Thyroid gland (tissue), 4 donors: Measurements from ENCODE around the gene HEMK1. TPM values are rescaled to one million over a fixed set of nuclear protein-coding genes. Genes with fewer than 3 reads are reported as not detected.
A peak's percentile ranks its signal among the peaks of the same experiment; 100 is the strongest.

Experiments used
- DNase-seq, 2 donors: peaks; one replicate each; pipeline ENCODE4 v3.0.0-alpha.2; 2019
- H3K27ac ChIP-seq, 3 donors: fragments of 200-600 bp; sonication (generic); 1 replicate in 2 of 3; 2 replicates in 1 of 3; pipeline ENCODE4 v1.5.1; 2016 to 2019; ENCODE audit warnings: mild to moderate bottlenecking in 1 of 3, moderate library complexity in 1 of 3
- H3K27me3 ChIP-seq: fragments of 200-600 bp; sonication (generic); one replicate; pipeline ENCODE4 v1.5.1; 2019
- H3K36me3 ChIP-seq, 2 donors: fragments of 200-600 bp; sonication (generic); one replicate each; pipeline ENCODE4 v1.5.1; 2016 to 2019
- H3K4me1 ChIP-seq, 2 donors: fragments of 200-600 bp; sonication (generic); one replicate each; pipeline ENCODE4 v1.5.1; 2017 to 2019
- H3K4me3 ChIP-seq, 3 donors: fragments of 200-600 bp; sonication (generic); replicated peaks in 1 of 3; 1 replicate in 2 of 3; 2 replicates in 1 of 3; pipeline ENCODE4 v1.5.1; 2016; ENCODE audit warnings: mild to moderate bottlenecking in 1 of 3
- H3K9me3 ChIP-seq: fragments of 200-600 bp; sonication (generic); one replicate; pipeline ENCODE4 v1.5.1; 2017
- CTCF ChIP-seq, 6 experiments: fragments of 200-600 bp in 3 of 6; fragments of 450-650 bp in 3 of 6; sonication (generic) in 3 of 6; IDR thresholded peaks; one replicate each; pipeline ENCODE4 v1.5.1; 2016 to 2019; ENCODE audit warnings: antibody characterized with exemption in 6 of 6, mild to moderate bottlenecking in 2 of 6, inconsistent platforms in 1 of 6, moderate library complexity in 1 of 6
- POLR2A ChIP-seq, 2 donors: fragments of 450-650 bp; IDR thresholded peaks; one replicate each; pipeline ENCODE4 v1.6.1; 2017; ENCODE audit warnings: antibody characterized with exemption in 2 of 2, mild to moderate bottlenecking in 2 of 2, moderate library complexity in 1 of 2
- WGBS, 2 donors: methylation state at CpG; one replicate each; pipeline ENCODE4 v1.1.5; 2017; 5-methylcytosine and 5-hydroxymethylcytosine counted together
- intact Hi-C: fragments of 100-400 bp; cut with DNase I; formaldehyde crosslinking; loops from one replicate; pipeline ENCODE4 v1.15.1; 2023
- total RNA-seq, 4 donors: library from RNA; depleted of rRNA; stranded (reverse); fragments of >200 nt; gene quantifications; one replicate each; pipeline ENCODE4 v1.2.3, GENCODE V29; 2016

HEMK1 gene
- total RNA-seq, 4 donors from 2014 or later: 13.9 to 20.8 (median 17.6) TPM

GRCh38 chr3:50602595-50603191 lies 33.4 kb downstream of the HEMK1 start:
- Histone ChIP-seq H3K27ac (peak overlapping the region; percentile 99 to 100 (median 100)), H3K9me3 (no peaks in the 10 kb centered on the region), H3K4me1 (peaks cover 83 to 97% of the 10 kb centered on the region in 2 donors), H3K4me3 (no peak overlapping the region), H3K36me3 (peaks cover 13 to 15% of the 10 kb centered on the region in 2 donors), H3K27me3 (no peaks in the 10 kb centered on the region)
- 38% methylated on average over 8 to 9 of the region's 9 CpGs for WGBS, 2 donors
- DNase-seq: peak; percentile 68
- intact Hi-C loops: no loop called here
- TF ChIP-seq POLR2A (IDR thresholded peaks at IDR 0.05): no peak
- no peak for TF ChIP-seq CTCF (IDR thresholded peaks at IDR 0.05)

- 66 to 79% methylated on average over 4 of the region's 4 CpGs for WGBS, 2 donors
Observed at GRCh38 chr3:50603261-50604109, 34.2 kb downstream of the HEMK1 start.

GRCh38 chr3:50604110-50604621 lies 34.8 kb downstream of the HEMK1 start:
- Histone ChIP-seq H3K27me3 (no peaks in the 10 kb centered on the region), H3K4me1 (peaks cover 91 to 97% of the 10 kb centered on the region in 2 donors), H3K36me3 (peaks cover 20 to 21% of the 10 kb centered on the region in 2 donors), H3K9me3 (no peaks in the 10 kb centered on the region), H3K4me3 (no peak overlapping the region), H3K27ac (peak overlapping the region; percentile 99 to 100 (median 100))
- no peak for DNase-seq
- WGBS, 2 donors: 84 to 93% methylated on average over 4 to 5 of the region's 5 CpGs
- TF ChIP-seq CTCF (IDR thresholded peaks at IDR 0.05) (no peak), POLR2A (IDR thresholded peaks at IDR 0.05) (no peak)
- intact Hi-C loops: no loop called here

More at GRCh38 chr3:50603261-50604109, 34.2 kb downstream of the HEMK1 start:
- Histone ChIP-seq H3K9me3 (no peaks in the 10 kb centered on the region), H3K27me3 (no peaks in the 10 kb centered on the region), H3K27ac (peak overlapping the region; percentile 99 to 100 (median 100)), H3K4me1 (peaks cover 87 to 100% of the 10 kb centered on the region in 2 donors), H3K36me3 (peaks cover 20 to 21% of the 10 kb centered on the region in 2 donors), H3K4me3 (no peak overlapping the region)
- TF ChIP-seq POLR2A (IDR thresholded peaks at IDR 0.05) (no peak), CTCF (IDR thresholded peaks at IDR 0.05) (no peak)
- intact Hi-C loops: no loop called here
- DNase-seq: no peak

- intact Hi-C loops: no loop called here
- Histone ChIP-seq H3K4me3 (no peak overlapping the region), H3K9me3 (no peaks in the 10 kb centered on the region), H3K27ac (peak overlapping the region; percentile 99 to 100 (median 100)), H3K36me3 (peaks cover 20 to 21% of the 10 kb centered on the region in 2 donors), H3K4me1 (peaks cover 91 to 97% of the 10 kb centered on the region in 2 donors), H3K27me3 (no peaks in the 10 kb centered on the region)
- DNase-seq: peak; percentile 53 to 74
- TF ChIP-seq CTCF (IDR thresholded peaks at IDR 0.05) (no peak), POLR2A (IDR thresholded peaks at IDR 0.05) (peak in 1 of 2 donors; percentile 4)
- 73 to 76% methylated on average over 14 of the region's 14 CpGs for WGBS, 2 donors
Observed at GRCh38 chr3:50604628-50605588, 35.6 kb downstream of the HEMK1 start.
